Memory B cell (primary cell): Measurements from ENCODE around the gene MFAP3L.
A peak's percentile ranks its signal among the peaks of the same experiment; 100 is the strongest.
"Not testable (repeated sequence)": the region's sequence is repeated elsewhere in the genome, so short reads cannot be mapped to it uniquely, and the experiment has no call there.

Source experiments
- ATAC-seq: fragments of 150-1000 bp; cut with Tn5 transposase; 2 replicates; pipeline ENCODE4 v1.10.0; 2021; ENCODE audit warnings: low read depth, mild to moderate bottlenecking, moderate library complexity
- DNase-seq, 2 donors: peaks; one replicate each; pipeline ENCODE4 v3.0.0; 2022; ENCODE audit warnings: low spot score in 2 of 2
- H3K27ac Mint-ChIP-seq: one replicate; pipeline ENCODE4 v1.8.0; 2022; ENCODE audit warnings: mild to moderate bottlenecking, moderate library complexity, mixed read lengths
- H3K27me3 Mint-ChIP-seq: one replicate; pipeline ENCODE4 v1.8.0; 2022; ENCODE audit warnings: mixed read lengths
- H3K36me3 Mint-ChIP-seq: one replicate; pipeline ENCODE4 v1.8.0; 2022; ENCODE audit warnings: mild to moderate bottlenecking, mixed read lengths
- H3K4me1 Mint-ChIP-seq: one replicate; pipeline ENCODE4 v1.8.0; 2022; ENCODE audit warnings: mixed read lengths
- H3K4me3 Mint-ChIP-seq: one replicate; pipeline ENCODE4 v1.8.0; 2022; ENCODE audit warnings: mild to moderate bottlenecking, moderate library complexity, mixed read lengths
- H3K9me3 Mint-ChIP-seq: one replicate; pipeline ENCODE4 v1.8.0; 2022; ENCODE audit warnings: mixed read lengths

Gene MFAP3L

DNA sequence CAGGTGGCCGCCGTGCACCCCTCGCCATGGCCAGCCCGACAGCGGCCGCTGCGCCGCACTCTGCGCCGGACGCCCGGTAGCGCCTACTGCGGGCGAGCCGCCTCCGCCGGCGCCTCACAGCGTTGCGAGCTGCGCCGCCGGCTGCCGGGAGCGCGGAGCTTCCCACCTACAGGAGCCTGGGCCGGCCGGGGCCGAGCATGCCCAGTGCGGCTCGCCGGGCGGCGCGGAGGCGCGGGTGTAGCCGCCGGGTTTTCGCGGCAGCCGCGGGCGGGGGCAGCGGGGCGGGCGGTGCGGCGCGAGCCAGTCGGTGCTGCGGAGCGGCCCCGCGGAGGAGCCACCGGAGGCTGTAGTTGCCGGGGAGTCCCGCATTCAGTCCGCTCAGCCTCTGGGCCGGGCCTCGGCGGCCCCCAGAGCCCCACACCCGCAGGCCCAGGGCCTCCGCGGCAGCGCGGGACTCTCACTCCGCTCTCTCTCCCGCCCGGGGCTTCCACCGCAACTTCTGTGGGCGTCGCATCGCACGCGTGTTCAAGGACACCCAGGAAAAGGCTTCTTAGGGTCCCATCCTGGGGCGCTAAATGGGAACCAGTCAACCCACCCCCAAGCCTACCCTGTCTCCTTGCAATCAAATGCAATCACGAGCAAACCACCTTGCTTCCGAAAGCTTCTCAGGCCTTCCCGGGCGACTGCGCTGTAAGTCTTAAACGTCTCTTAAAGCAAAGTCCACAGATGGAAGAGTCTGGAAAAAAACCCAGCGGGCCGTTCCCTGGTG is at the start of gene MFAP3L:
TSS of gene MFAP3L (minus strand) at position 143 of the 769 bp plus-strand sequence. CDS start 20,518 bp downstream, outside the sequence.
- peak within 1 kb of the TSS; percentile 87 for H3K4me3 Mint-ChIP-seq
- peaks cover 7% of the 10 kb centered on the region for H3K27me3 Mint-ChIP-seq
- ATAC-seq (peak; percentile 74), DNase-seq (peak; percentile 65 to 73)
- H3K27ac Mint-ChIP-seq: peak within 1 kb of the TSS; percentile 63
- peaks cover 2% of the 10 kb centered on the region for H3K9me3 Mint-ChIP-seq
- peaks cover 5% of the 10 kb centered on the region for H3K4me1 Mint-ChIP-seq
- no peaks in the 10 kb centered on the region for H3K36me3 Mint-ChIP-seq

DNA sequence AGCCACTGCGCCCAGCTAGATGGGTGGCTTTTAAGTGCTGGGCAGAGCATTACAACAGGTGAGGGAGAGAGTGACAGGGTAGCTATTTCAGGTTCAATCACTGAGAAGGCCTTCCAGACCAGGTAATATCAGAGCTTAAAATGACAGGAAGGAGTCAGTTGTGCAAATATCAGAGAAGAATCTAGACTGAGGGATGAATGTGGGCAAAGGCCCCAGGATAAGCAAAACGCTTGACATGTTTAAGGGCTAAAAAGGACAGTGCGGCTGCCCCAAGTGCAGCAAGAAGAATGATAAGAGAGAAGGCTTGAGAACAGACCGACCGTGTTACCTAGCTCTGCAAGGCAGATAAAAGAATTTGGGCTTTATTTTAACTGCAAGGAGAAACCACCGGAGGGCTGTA is 45.0 kb upstream of the MFAP3L start:
- Mint-ChIP-seq H3K4me3 (no peak overlapping the region), H3K36me3 (no peaks in the 10 kb centered on the region), H3K27me3 (peaks cover 2% of the 10 kb centered on the region), H3K27ac (no peak overlapping the region), H3K9me3 (no peaks in the 10 kb centered on the region), H3K4me1 (no peaks in the 10 kb centered on the region)
- ATAC-seq (no peak), DNase-seq (no peak)

DNA sequence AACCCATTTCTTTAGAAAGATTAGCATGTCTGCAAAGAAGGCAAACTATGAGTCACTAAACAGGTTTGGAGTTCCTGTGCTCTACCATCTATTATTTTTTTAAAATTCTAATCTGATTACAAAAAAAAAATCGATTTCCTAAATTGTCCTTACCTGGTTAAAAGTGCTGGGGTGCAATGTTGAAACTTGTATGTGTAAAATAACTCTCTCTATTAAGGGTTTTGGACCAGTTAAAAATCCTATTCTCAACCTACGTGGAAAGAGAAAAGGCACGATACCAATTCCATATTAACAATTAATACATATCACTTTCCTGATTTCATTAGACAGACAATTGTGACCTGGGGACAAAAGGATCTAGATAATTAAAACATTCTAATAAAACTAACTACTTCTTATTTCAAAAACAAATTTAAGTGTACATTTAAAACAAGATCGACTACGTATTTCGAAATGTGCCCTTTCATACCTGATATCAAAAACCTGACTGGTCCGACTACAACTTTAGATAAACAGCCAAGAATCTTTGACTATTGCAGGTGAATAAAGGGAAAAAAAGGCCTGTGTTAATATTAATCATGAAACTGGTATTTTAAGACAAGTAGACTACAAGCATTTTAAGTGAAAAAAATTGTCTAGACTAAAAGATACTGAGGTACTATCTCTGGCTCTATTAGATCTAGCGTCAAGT is 42.4 kb upstream of the MFAP3L start:
- Mint-ChIP-seq H3K4me3 (no peak overlapping the region), H3K4me1 (no peaks in the 10 kb centered on the region), H3K9me3 (no peaks in the 10 kb centered on the region), H3K27me3 (peaks cover 2% of the 10 kb centered on the region), H3K36me3 (no peaks in the 10 kb centered on the region), H3K27ac (no peak overlapping the region)
- DNase-seq (no peak), ATAC-seq (no peak)

DNA sequence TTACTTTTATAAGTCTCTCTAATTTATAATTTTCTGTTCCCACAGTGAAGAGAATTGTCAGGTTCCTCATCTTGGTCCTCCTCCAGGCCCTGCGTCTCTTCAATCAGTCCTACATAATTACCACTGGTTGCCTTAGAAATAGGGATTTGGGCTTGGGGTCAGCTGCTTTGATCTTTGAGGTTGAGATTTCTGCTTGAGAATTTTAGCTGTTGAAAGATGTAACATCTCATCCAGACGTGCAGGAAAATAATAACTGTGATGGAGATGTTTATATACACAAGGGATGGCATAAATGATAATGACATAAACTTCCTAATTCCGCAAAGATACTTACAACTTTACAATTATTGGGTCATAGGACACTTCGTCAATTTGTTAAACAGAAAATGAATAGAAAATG is 33.2 kb upstream of the MFAP3L start:
- Mint-ChIP-seq H3K36me3 (no peaks in the 10 kb centered on the region), H3K4me3 (no peak overlapping the region), H3K27me3 (peaks cover 4% of the 10 kb centered on the region), H3K4me1 (no peaks in the 10 kb centered on the region), H3K9me3 (no peaks in the 10 kb centered on the region), H3K27ac (no peak overlapping the region)
- ATAC-seq: no peak
- no peak for DNase-seq

DNA sequence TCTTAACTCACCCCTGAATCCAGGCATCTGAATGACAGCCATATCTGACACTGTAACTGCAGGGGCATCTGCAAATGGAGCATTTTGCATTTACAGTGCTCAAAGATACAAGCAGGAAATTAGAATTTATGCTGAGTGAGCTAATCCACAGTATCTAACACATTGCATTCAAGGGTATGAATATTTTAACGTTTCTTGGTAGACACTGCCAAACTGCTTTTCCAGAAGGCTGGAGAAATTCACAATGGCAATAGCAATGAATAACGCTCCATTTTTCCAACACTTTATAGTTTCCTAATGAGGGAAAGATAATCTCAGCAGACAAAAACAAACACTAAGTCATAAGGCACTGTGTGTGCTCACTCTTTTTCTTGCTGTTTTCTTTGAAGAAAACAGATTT is 32.6 kb upstream of the MFAP3L start:
- no peaks in the 10 kb centered on the region for H3K36me3 Mint-ChIP-seq
- no peaks in the 10 kb centered on the region for H3K9me3 Mint-ChIP-seq
- no peaks in the 10 kb centered on the region for H3K4me1 Mint-ChIP-seq
- H3K4me3 Mint-ChIP-seq: no peak overlapping the region
- DNase-seq (no peak), ATAC-seq (no peak)
- H3K27ac Mint-ChIP-seq: no peak overlapping the region
- H3K27me3 Mint-ChIP-seq: peaks cover 4% of the 10 kb centered on the region

DNA sequence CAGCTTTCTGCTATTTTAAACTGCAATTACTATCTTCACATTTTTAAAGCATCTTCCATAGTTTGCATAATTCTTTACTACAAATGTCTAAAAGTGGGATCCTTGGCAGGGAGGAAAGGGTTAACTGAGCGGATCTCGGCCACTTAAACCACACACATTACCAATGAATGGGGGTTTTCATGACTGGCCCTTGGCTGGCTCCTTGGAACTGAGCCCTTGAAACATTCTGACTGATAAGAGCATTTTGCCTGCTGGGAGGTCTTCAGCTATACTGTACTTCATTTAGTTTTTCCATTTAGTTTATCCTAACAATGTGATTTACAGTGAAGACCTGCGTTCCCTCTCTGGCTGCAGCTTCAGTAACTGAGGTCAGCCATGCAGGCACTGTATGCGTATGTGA is 31.7 kb upstream of the MFAP3L start:
- DNase-seq (no peak), ATAC-seq (no peak)
- no peak overlapping the region for H3K4me3 Mint-ChIP-seq
- H3K4me1 Mint-ChIP-seq: no peaks in the 10 kb centered on the region
- no peak overlapping the region for H3K27ac Mint-ChIP-seq
- H3K36me3 Mint-ChIP-seq: no peaks in the 10 kb centered on the region
- H3K27me3 Mint-ChIP-seq: peaks cover 4% of the 10 kb centered on the region
- no peaks in the 10 kb centered on the region for H3K9me3 Mint-ChIP-seq

DNA sequence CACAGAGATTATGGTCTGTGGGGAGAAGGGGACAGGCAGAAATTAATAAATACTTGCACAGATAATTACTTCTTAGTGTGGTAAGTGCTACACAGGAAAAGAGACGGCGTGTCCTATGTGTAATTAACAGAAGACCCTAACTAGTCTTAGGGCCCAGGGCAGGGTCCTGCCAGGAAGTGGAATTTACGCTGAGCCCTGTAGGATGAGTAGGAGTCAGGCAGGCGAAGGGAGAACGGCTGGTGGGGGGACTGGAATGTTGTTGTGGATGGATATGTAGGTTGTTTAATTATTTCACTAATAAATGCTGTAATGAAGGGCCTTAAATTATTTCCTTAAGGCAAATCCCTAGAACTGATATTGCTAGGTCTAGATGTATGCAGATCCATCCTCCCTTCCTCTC is 26.7 kb upstream of the MFAP3L start:
- ATAC-seq (no peak), DNase-seq (no peak)
- no peaks in the 10 kb centered on the region for H3K4me1 Mint-ChIP-seq
- H3K27me3 Mint-ChIP-seq: peaks cover 5% of the 10 kb centered on the region
- no peaks in the 10 kb centered on the region for H3K36me3 Mint-ChIP-seq
- H3K4me3 Mint-ChIP-seq: no peak overlapping the region
- H3K9me3 Mint-ChIP-seq: no peaks in the 10 kb centered on the region
- H3K27ac Mint-ChIP-seq: no peak overlapping the region

DNA sequence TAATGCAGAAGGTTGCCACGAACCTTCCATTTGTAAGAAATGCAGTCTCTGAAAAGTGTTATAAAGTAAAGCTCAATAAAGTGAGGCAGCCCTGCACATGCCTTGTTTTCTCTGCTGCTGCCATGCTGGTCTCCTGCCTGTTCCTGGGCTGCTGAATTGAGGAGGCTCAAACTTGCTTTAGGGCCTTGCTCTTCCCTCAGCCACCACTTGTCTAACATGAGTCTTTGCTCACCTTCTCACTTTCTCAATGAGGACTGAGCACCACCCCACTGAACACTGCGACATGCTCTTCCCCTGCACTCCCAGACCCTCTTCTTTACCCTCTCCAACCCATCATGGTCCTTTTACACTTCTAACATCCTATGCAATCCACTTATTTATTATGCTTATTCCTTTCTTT is 25.2 kb upstream of the MFAP3L start:
- no peak overlapping the region for H3K27ac Mint-ChIP-seq
- peaks cover 5% of the 10 kb centered on the region for H3K27me3 Mint-ChIP-seq
- ATAC-seq (no peak), DNase-seq (no peak)
- H3K4me3 Mint-ChIP-seq: no peak overlapping the region
- no peaks in the 10 kb centered on the region for H3K9me3 Mint-ChIP-seq
- no peaks in the 10 kb centered on the region for H3K4me1 Mint-ChIP-seq
- no peaks in the 10 kb centered on the region for H3K36me3 Mint-ChIP-seq

DNA sequence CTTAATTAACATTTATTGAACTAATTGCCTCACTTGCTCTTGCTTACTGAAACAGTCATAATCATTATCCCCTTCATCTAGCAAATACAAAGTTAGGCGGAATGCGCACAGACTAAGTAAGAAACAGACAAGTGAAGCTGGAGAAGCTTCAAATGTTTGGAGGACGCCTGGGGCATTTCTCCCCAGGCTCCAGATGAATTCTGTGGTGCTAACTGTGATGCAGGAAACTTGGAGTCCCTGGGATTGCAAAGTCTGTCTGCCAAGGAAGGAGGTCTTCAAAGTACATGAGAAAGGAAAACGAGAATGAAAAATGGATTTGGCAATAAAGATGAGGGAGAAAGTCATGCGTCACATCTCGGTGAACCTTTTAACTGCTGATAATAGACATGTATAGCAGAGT is 23.6 kb upstream of the MFAP3L start:
- peaks cover 3% of the 10 kb centered on the region for H3K27me3 Mint-ChIP-seq
- H3K4me1 Mint-ChIP-seq: no peaks in the 10 kb centered on the region
- H3K36me3 Mint-ChIP-seq: no peaks in the 10 kb centered on the region
- DNase-seq (no peak), ATAC-seq (no peak)
- H3K27ac Mint-ChIP-seq: no peak overlapping the region
- no peak overlapping the region for H3K4me3 Mint-ChIP-seq
- H3K9me3 Mint-ChIP-seq: no peaks in the 10 kb centered on the region

DNA sequence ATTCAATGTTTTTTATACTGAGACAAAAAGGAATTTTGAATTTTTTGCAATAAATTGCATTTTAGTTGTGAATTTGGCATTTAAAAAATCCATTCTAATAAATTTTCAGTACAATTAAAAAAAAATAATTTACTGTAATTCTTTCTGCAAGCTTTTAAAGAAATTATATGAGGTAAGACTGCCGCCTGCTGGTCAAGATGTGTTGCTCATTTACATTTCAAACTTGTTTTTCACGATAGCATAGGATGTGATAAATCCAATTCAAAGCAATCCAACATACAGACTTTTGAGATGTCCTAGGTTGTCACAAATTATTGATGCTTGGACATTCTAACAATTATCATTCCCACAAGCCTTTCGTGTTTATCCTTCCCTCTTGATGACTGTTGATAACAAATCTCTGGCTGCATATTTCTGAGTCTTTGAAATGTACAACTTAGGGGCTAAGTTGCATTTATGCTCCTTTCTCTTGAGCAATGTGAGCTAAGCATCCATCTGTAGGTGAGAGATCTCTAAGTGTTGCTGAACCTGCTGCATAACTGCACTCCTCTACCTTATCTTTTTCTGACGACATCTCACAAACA is 21.7 kb upstream of the MFAP3L start:
- no peaks in the 10 kb centered on the region for H3K36me3 Mint-ChIP-seq
- H3K4me1 Mint-ChIP-seq: no peaks in the 10 kb centered on the region
- H3K27ac Mint-ChIP-seq: no peak overlapping the region
- H3K9me3 Mint-ChIP-seq: no peaks in the 10 kb centered on the region
- ATAC-seq: no peak
- peak; percentile 32 to 42 for DNase-seq
- no peak overlapping the region for H3K4me3 Mint-ChIP-seq
- peaks cover 3% of the 10 kb centered on the region for H3K27me3 Mint-ChIP-seq

DNA sequence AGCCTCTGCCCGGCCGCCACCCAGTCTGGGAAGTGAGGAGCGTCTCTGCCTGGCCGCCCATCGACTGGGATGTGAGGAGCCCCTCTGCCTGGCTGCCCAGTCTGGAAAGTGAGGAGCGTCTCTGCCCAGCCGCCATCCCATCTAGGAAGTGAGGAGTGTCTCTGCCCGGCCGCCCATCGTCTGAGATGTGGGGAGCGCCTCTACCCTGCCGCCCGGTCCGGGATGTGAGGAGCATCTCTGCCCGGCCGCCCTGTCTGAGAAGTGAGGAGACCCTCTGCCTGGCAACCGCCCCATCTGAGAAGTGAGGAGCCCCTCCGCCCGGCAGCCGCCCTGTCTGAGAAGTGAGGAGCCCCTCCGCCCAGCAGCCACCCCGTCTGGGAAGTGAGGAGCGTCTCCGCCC is 20.0 kb upstream of the MFAP3L start:
- H3K4me3 Mint-ChIP-seq, H3K4me1 Mint-ChIP-seq, ATAC-seq, H3K9me3 Mint-ChIP-seq, DNase-seq, H3K27me3 Mint-ChIP-seq, H3K36me3 Mint-ChIP-seq, H3K27ac Mint-ChIP-seq: not testable (repeated sequence)

DNA sequence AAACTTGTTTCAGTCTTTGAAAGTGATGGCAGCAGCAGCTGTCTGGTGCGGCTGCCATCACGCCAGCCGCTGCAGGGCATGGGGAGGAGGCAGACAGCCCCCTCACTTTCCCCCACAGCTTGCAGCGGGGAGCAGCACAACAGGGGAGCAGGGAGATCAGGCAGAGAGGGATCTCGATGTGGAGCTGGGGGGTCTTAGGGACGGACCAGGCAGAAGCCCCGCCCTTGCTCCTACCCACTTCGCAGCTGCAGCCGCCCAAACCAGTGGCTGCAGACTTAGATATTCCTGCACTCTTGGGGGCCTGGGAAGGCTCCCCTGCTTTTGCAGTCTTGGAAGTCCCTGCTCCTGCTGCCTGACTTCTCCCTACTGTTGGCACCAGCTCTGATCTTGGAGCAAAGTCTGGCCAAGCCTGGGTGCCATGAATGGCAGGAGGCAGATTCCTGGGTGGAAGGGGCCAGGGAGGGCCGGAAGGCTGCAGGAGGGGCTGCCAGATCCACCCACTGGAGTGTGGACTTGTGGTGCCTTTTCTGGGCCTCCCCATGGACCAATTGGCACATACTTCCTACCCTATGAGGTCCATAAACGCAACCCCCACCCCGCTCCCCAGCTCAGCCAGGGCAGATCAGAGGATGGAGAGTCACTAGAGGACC is 14.0 kb upstream of the MFAP3L start:
- DNase-seq (no peak), ATAC-seq (no peak)
- no peaks in the 10 kb centered on the region for H3K4me1 Mint-ChIP-seq
- no peaks in the 10 kb centered on the region for H3K36me3 Mint-ChIP-seq
- no peak overlapping the region for H3K4me3 Mint-ChIP-seq
- H3K27ac Mint-ChIP-seq: no peak overlapping the region
- no peaks in the 10 kb centered on the region for H3K9me3 Mint-ChIP-seq
- peaks cover 2% of the 10 kb centered on the region for H3K27me3 Mint-ChIP-seq

DNA sequence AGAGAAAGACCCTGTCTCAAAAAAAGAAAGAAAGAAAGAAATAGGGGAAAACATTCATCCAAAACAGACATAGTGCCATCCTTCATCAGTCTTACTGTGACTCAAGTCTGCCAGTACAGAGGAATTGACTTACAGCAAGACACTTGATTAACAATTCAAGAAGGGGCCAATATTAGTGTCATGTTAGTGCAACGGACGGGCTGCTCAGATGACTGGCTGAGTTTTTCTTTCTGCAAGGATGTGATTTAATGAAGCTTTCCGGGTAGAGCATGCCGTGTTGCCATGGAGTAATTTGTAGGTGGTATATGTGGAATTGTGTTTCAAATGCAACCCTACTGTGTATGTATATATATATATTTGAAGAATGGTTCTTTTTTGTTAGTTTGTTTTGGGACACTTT is 12.6 kb upstream of the MFAP3L start:
- DNase-seq (no peak), ATAC-seq (no peak)
- Mint-ChIP-seq H3K27ac (no peak overlapping the region), H3K27me3 (peaks cover 4% of the 10 kb centered on the region), H3K9me3 (no peaks in the 10 kb centered on the region), H3K4me3 (no peak overlapping the region), H3K4me1 (no peaks in the 10 kb centered on the region), H3K36me3 (no peaks in the 10 kb centered on the region)

DNA sequence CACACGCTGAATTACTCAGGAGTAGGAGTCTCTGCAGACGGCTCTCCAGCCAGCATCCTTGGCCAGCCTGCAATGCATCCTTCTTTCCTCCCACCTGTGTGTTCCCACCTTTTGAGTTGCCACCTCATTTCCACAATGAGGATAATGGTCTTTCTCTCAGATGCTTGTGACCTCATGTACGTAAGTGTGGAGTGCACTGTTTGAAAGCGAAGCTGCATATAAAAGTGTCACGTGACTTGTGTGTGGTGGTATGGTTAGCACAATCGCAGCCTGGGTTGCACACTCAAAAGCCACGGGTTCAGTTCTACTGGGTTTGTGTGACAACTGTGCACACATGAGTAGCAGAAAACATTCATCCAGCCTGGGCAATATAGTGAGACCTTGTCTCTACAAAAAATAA is 12.0 kb upstream of the MFAP3L start:
- H3K27ac Mint-ChIP-seq: no peak overlapping the region
- no peak for ATAC-seq
- no peak overlapping the region for H3K4me3 Mint-ChIP-seq
- no peaks in the 10 kb centered on the region for H3K9me3 Mint-ChIP-seq
- no peaks in the 10 kb centered on the region for H3K4me1 Mint-ChIP-seq
- H3K27me3 Mint-ChIP-seq: peaks cover 4% of the 10 kb centered on the region
- no peaks in the 10 kb centered on the region for H3K36me3 Mint-ChIP-seq
- DNase-seq: no peak
